AML-193 (cell line): Measurements from ENCODE around the gene COL8A2.

Experiments used
- DNase-seq, 2 experiments: peaks; one replicate each; lab custom pipeline; 2025; lab: John Stamatoyannopoulos, UW

COL8A2 gene

DNA sequence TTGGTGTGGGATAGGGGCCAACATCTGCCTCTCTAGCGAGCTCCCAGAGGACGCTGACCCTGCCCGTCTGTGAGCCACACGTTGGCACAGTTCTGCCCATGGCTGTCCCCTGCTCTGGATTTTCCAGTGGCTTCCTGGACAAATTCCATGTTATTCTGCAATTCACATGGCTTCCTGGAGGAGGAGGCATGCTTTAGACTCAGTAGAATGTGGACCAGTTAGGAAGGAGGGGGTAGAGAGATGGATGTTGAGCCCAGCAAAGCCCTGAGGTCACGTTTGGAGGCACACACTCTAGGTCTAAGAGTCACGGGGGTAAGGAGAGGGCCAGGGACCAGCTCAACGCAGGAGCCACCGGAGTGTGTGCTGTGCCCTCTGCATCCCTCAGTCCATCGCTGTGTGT is 12.2 kb downstream of the COL8A2 start:
- no peak for DNase-seq

GRCh38 chr1:36111151-36111550 is 13.9 kb downstream of the COL8A2 start:
- DNase-seq: no peak

DNA sequence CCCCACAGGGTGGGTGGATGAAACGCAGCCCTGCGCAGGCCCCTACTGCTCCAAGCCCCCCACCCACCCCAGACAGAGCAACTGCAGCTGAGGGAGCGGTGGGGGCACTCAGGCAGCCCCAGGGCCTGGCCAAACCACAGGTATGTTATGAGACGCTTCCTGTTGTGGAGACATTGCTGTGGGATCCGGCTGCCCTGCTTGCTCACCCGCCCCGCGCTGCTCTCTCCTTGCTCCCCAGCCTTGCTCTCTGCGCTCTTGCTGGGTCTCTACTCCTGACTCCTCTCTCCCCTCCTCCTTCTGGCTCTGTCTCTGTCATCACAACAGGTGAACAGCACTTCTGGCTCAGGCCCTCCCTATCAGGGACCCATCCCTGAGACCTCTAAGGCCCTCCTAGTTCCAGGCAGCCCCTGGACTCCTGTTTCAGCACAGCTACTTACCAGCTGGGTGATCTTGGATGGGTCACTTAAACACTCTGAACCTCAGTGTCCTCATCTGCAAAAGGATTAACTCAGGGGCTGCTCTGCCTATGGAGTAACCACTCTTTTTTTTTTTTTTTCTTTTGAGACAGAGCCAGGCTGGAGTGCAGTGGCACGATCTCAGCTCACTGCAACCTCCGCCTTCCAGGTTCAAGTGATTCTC is 15.9 kb downstream of the COL8A2 start:
- DNase-seq: no peak

DNA sequence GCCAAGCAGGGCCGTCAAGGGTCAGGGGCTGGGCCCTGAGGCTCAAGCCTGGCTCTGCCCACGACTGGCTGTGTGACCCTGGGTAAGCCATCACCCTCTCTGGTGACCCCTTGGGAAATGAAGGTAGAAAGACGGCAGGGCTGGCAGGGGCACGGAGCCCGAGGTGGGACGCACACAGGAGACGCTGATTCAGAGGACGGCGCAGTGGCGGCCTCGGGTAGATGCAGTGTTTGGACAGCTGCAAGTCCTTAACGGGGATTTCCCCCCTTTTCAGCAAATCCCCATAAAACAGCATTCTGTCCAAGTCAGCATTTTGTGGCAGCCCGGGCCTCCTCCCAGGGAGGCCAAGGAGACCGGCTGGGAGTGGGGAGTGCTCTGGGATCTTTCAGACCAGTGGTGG is 16.7 kb downstream of the COL8A2 start:
- no peak for DNase-seq

DNA sequence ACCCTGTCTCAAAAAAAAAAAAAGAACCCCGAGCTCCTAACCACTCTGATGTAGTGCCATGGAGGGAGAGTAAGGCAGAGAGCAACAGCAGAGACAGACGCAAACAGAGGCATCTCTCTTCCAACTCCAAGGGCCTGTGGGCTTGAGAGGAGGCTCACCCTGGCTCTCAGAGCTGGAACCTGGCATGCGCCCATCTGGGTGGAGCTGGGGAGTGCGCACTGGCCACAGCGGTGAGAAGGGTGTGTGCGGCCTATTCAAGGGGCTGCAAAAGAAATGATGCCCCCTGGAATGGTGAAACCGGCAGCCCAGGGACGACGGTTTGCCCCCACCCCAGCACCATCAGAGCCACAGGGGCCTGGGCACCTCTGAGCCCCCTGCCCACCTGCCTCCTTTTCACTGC is 17.6 kb downstream of the COL8A2 start:
- no peak for DNase-seq

DNA sequence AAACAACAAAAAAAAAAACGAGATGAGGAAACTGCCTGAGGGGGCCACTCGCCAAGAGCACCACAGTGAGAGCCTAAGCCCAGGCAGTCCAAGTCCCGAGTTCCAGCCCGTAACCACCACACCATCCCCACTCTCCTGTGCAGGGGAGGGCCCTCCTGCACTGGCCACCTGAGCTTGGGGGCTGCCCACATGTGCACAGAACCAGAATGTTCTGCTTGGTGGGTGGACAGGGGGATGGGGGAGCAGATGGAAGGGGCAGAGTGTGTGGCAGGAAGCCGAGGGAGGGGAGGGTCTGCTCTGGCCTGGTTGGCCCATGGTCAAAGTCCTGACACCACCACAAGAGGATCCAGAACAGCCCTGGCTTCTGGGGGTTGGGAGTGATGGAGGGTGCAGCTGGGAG is 18.8 kb downstream of the COL8A2 start:
- DNase-seq: no peak

DNA sequence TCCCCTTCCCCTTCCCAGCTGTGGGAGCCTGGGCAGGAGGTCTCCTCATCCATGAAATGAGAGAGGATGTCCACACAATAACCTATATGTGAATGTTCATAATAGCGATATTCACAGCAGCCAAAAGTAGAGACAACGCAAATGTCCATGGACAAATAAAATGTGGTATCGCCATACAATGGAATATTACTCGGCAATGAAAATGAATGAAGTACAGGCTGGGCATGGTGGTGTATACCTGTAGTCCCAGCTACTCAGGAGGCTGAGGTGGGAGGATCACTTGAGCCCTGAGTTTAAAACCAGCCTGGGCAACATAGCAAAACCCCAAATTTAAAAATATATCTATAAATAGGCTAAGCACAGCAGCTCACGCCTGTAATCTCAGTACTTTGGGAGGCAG is 23.5 kb downstream of the COL8A2 start:
- DNase-seq: no peak

- no peak for DNase-seq
These were observed 24.6 kb downstream of the COL8A2 start for GRCh38 chr1:36100376-36100775.

DNA sequence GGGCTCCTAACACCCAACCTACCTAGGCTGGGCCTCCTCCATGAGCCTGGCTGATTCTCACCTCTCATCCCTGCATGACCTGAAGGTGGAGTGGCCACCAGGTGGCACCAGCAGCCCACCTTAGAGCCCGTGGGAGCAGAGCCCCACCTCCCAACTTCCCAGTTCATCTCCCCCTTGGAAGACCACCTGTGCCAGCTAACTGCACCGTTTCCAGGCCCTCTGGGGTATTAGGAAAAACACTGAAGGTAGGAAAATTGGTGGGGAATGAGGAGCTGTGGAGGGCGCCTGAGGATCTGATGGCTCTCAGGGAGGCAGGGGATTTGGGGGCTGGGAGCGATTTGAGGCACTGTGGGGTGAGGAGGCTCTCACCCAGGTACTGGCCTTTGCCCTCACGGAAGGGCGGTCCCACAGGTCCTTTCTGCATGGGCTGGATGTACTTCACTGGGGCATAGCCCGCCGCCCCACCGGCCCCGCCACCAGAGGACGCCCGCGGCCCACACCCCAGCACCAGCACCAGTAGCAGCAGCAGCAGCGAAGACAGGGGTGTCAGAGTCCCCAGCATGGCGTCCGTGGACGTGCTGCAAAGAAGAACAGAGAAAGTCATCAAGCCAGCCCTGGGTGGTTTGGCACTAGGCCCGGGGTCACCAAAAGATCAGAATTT is 25.2 kb downstream of the COL8A2 start:
- DNase-seq: peak; percentile 17 to 42

- no peak for DNase-seq
These were observed 26.2 kb downstream of the COL8A2 start for GRCh38 chr1:36098650-36099365.

DNA sequence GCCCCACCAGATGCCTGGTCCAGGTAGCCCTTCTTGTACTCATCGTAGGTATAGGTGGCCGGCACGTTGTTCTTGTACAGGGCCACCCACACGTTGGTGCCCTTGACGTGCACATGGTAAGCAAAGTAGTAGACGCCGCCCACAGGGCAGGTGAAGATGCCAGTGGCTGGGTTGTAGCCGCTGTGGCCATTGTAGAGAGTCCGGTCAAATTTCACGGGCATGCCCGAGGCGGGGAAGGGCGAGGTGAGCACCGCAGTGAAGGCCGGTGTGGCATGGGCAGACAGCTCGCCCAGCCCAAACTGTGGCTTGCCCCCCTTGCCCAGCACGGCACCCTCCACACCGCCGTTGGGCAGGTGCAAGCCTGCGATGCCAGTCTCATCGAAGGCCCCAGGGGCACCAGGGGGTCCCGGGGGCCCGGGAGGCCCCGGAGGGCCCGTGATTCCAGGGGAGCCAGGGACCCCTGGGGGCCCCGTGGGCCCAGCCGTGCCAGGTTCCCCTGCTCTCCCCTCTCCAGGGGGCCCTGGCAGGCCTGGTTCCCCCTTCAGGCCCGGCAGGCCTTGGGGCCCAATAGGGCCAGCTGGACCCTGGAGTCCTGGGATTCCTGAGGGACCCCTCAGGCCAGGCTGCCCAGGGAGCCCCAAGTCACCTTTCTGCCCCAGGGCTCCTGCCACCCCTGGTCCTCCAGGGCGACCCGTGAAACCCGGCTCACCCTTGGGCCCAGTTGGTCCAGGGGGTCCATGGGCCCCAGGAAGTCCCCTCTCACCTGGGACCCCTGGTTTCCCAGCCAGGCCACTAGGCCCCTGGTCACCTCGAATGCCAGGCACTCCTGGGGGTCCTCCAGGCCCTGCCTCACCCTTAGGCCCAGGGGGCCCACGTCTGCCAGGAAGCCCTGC is 27.1 kb downstream of the COL8A2 start:
- no peak for DNase-seq

DNA sequence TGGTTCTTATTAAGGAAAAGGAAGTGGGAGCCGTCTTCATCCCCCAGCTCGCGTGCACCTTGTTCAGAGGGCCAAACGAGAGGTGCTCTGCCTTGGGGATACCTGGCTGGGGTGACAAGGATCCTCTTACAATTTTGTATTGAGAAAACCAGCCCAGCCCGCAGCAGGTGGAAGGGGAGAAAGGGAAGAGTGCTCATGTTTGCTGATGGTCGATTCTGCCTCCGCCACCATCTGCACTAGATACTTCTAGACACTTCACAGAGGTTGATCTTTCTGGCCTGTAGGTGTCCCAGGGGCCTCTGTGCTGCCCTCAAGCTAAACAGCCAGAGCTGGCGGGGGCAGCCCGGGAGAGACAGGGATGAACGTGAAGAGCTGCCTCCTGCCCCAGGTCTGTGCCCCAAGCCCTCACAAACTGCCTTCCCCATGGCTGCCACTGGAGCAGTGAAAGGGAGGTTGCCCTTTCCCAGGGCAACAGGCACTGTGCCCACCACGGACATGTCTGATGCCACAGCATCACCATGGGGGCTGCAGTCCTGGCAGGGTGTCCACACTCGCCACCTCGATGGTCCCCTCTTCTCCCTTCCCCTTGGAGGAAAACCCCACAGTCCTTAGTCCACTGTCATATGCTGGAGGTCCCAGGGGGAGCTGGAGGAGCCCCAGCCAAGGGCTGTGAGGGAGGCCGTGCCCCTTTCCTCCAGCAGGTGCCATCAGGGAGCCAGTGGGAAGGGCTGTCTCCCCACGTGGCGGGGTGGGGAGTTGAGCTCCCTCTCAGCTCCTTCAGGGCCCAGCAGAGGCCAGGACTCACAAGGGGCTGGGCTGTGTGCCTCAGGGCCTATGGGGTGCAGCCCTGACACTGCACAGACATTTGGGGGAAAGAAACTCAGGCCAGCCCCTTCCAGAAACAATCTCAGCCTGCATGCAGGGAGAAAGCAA is 28.3 kb downstream of the COL8A2 start:
- DNase-seq: no peak

DNA sequence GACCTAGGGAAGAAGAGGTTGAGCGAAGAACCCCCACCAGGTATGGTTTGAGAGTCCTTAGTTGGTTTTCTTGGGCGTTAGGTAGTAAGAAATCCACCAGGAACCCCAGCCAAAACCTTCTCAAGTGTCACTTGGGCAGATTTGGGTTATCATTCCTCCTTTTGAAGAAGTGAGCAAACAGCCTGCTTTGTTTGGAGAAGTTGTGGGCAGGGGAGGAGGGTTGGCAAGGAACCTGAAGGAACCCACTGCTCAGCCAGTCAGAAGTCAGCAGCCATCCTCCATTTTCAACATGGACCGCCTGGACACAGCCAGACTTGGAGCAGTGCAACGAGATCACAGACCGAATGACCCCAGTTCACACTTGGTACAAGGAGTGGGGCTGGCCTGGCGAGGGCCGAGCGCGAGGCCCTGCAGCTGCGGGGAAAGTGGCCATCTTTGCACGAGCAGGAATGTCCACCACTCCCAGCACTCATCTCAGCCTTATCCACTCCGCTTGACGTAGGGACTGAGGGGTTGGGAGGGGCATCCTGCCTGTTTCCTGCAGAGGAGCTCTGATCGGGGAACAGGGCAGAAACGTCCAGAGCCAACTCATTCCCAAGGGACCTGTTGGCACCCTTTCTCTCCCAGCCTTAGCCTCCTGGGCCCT is 29.1 kb downstream of the COL8A2 start:
- DNase-seq: peak; percentile 49 to 56

DNA sequence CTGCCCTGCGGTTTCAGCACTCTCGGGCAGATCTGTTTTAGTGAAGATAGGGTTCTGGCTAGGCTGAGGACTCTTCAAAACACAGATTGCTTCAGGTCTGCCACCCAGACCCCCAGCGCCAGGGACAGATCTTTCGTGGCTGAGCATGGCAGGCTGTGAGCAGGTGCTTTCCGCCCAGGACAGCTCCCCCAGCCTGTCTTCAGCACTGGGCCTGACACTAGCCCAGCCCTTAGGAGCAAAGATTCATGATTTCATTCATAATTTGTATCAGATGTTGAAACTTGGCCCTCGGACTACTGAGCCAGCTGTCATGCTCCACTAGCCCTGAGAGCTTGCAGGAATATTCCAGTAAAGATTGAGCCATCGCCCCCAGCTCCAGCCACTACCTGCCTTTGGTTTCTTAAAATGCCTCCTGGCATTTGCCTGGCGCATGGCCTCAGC is 30.4 kb downstream of the COL8A2 start:
- DNase-seq: no peak

DNA sequence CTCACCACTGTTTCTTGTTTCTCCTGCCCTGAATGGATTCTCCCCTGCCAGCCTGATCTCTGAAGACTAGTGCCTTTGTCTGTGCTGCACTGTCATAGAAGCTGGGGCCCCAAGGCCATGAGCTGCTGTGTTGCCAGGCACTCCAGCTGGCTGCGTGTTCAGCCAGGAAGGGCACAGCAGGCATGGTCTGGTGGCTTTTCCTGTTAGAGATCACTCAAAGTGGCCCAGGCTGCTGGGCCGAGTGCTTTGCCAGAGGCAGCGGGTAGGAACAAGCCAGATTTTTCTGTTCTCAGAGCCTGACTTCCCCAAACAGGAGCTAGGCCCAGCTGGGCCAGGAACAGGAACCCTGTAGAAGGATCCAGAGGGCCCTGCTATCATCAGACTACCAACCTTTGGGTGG is 31.1 kb downstream of the COL8A2 start:
- no peak for DNase-seq

DNA sequence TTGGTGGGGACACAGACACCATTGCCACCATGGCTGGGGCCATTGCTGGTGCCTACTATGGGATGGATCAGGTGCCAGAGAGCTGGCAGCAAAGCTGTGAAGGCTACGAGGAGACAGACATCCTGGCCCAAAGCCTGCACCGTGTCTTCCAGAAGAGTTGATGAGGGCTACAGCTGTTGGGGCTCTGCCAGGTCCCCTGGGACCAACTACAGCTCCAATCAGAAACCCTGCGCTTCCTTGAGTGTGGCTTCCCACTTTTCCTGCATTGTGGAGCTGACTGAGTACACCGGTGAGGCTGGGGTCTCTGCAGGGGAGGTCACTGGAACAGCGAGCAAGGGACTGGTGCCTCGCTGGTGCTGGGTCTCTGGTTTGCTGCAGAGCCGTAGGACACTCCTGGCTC is 31.8 kb downstream of the COL8A2 start:
- DNase-seq: no peak

- DNase-seq: no peak
These were observed 32.2 kb downstream of the COL8A2 start for GRCh38 chr1:36092798-36093185.

DNA sequence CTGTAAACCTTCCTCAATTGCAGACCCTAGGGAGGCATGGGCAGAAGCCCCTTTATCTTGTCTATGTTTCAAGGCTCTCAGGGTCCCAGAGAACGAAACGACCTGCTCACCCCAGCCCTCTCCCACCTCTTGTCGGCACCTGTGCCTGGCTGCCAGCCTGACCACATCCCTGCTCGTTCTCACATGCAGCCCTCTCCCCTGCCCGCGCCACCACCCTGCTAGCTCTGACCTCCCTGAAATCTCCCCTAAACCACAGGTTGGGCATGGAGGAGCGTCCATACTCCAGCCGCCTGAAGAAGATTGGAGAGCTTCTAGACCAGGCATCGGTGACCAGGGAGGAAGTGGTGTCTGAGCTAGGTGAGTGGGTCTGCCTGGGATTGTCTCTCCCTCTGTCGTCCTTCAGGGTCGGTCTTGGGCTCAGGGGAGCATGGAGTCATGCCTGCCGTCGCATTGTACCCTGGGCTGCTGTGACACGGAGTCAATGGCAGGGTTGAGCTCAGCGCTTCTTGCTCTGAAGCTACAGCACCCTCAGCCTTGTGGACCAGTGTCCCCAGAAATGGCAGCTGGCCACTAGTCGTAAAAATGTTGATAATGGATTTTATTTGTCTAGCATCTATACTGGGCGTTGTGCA is 32.7 kb downstream of the COL8A2 start:
- DNase-seq: no peak

DNA sequence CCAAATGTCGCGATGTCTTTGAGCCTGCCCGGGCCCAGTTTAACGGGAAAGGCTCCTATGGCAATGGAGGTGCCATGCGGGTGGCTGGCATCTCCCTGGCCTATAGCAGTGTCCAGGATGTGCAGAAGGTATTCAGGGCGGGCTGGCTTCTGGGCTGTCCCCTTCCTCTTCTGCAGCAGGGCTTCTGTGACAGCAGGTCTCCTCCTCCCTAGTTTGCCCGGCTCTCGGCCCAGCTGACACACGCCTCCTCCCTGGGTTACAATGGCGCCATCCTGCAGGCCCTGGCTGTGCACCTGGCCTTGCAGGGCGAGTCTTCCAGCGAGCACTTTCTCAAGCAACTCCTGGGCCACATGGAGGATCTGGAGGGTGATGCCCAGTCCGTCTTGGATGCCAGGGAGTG is 33.3 kb downstream of the COL8A2 start:
- DNase-seq: no peak

GRCh38 chr1:36091141-36091540 is 33.9 kb downstream of the COL8A2 start:
- no peak for DNase-seq
